AG04450 (cell line): ENCODE measurements around the gene AATK. TPM values are rescaled to one million over a fixed set of nuclear protein-coding genes. Genes with fewer than 3 reads are reported as not detected.

Experiments
- CTCF ChIA-PET: fragments of 300-600, 350-600 bp; formaldehyde crosslinking; extraction: SDS; loops from one replicate; lab custom pipeline; 2022; ENCODE audit warnings: antibody characterized with exemption, inconsistent platforms; lab: Charles Lee
- POLR2A ChIA-PET: fragments of 350-600 bp; formaldehyde crosslinking; extraction: SDS; loops from one replicate; lab custom pipeline; 2021; ENCODE audit warnings: antibody characterized with exemption, inconsistent platforms; lab: Yijun Ruan, JAX
- DNase-seq: peaks from one replicate; pipeline ENCODE4 v3.0.0-alpha.2; 2011; ENCODE audit warnings: low read depth, low spot score
- H3K27ac ChIP-seq: one replicate; pipeline ENCODE4 v1.5.1; 2012; ENCODE audit warnings: low read depth, low read length, control low read depth
- H3K27me3 ChIP-seq: one replicate; pipeline ENCODE4 v1.6.0; 2012; ENCODE audit warnings: low read length; ENCODE audit not compliant: control insufficient read depth, insufficient read depth
- H3K4me3 ChIP-seq: 2 replicates; pipeline ENCODE4 v1.5.1; 2011; ENCODE audit warnings: mild to moderate bottlenecking, low read depth, low read length, control low read depth
- H3K9me3 ChIP-seq: 2 replicates; pipeline ENCODE4 v1.5.1; 2012; ENCODE audit warnings: low read length; ENCODE audit not compliant: control insufficient read depth, insufficient read depth
- CTCF ChIP-seq: IDR thresholded peaks from 2 replicates; pipeline ENCODE4 v1.5.1; 2011; ENCODE audit warnings: low read depth, low read length, control low read depth, inconsistent platforms
- polyA minus RNA-seq: library from RNA; depleted of rRNA, polyadenylated mRNA; stranded (reverse); fragments of >200 nt; gene quantifications from 2 replicates; pipeline ENCODE4 v1.2.3, GENCODE V29; 2011; rRNA and poly(A)+ RNA removed
- polyA plus RNA-seq: library from polyadenylated mRNA; depleted of rRNA; stranded (reverse); fragments of >200 nt; gene quantifications from 2 replicates; pipeline ENCODE4 v1.2.3, GENCODE V29; 2011; rRNA removed

AATK gene
- polyA plus RNA-seq (0.16 TPM in 2 replicates), polyA minus RNA-seq (0.09 TPM in 1 of 2 replicates, not detected in the other)

- POLR2A ChIA-PET, result no interaction called here
- Histone ChIP-seq H3K27me3 (peaks cover 46% of the 10 kb centered on the region), H3K27ac (no peak within 1 kb of the TSS), H3K9me3 (no peaks in the 10 kb centered on the region; the same call in 1 of the 2 replicates), H3K4me3 (peak within 1 kb of the TSS; percentile 4; the same call in 1 of the 2 replicates)
- no peak for TF ChIP-seq CTCF
- CTCF ChIA-PET, result no interaction called here
- no peak for DNase-seq
Measured at GRCh38 chr17:81166033-81166492, at the start of gene AATK. Gene AATK (minus strand): TSS chr17:81166221. CDS start chr17:81165992, 229 bp downstream.

- ChIA-PET CTCF (no interaction called here), POLR2A (no interaction called here)
- H3K27ac ChIP-seq, result no peak overlapping the region
- H3K9me3 ChIP-seq, result no peaks in the 10 kb centered on the region
- no peaks in the 10 kb centered on the region for H3K27me3 ChIP-seq
- H3K4me3 ChIP-seq, result no peak overlapping the region
- no peak for TF ChIP-seq CTCF
- no peak for DNase-seq
Measured at GRCh38 chr17:81213978-81214377, 48.0 kb upstream of the AATK start.

- no peak for TF ChIP-seq CTCF
- POLR2A ChIA-PET, result no interaction called here
- DNase-seq, result no peak
- Histone ChIP-seq H3K27me3 (no peaks in the 10 kb centered on the region), H3K4me3 (no peak overlapping the region), H3K27ac (no peak overlapping the region), H3K9me3 (no peaks in the 10 kb centered on the region; the same call in 1 of the 2 replicates)
- CTCF ChIA-PET, result no interaction called here
Measured at GRCh38 chr17:81212365-81212764, 46.3 kb upstream of the AATK start.

GRCh38 chr17:81210868-81211267, 44.8 kb upstream of the AATK start:
- H3K4me3 ChIP-seq, result no peak overlapping the region
- no peak for TF ChIP-seq CTCF

GRCh38 chr17:81210466-81210865, 44.4 kb upstream of the AATK start:
- DNase-seq, result no peak
- TF ChIP-seq CTCF, result no peak
- H3K27me3 ChIP-seq, result no peaks in the 10 kb centered on the region
- CTCF ChIA-PET, result interaction anchor here (0.7 kb wide), 1 partner anchor 67 kb away, joined by 4 read pairs; no protein-coding TSS in a partner anchor
- no peaks in the 10 kb centered on the region; the same call in 1 of the 2 replicates for H3K9me3 ChIP-seq
- H3K27ac ChIP-seq, result no peak overlapping the region
- POLR2A ChIA-PET, result no interaction called here
- H3K4me3 ChIP-seq, result no peak overlapping the region

More at GRCh38 chr17:81210868-81211267, 44.8 kb upstream of the AATK start:
- Histone ChIP-seq H3K27ac (no peak overlapping the region), H3K9me3 (no peaks in the 10 kb centered on the region; the same call in 1 of the 2 replicates), H3K27me3 (no peaks in the 10 kb centered on the region)
- POLR2A ChIA-PET, result no interaction called here
- CTCF ChIA-PET, result interaction anchor here (0.7 kb wide), 1 partner anchor 67 kb away, joined by 4 read pairs; no protein-coding TSS in a partner anchor
- DNase-seq, result no peak
